Spleen (tissue), 11 donors: Measurements from ENCODE around the gene SMG7. TPM values are rescaled to one million over a fixed set of nuclear protein-coding genes. Genes with fewer than 3 reads are reported as not detected.

Source experiments
- DNase-seq: peaks from one replicate; pipeline ENCODE4 v3.0.0-alpha.2; 2020
- H3K27ac ChIP-seq, 8 donors: fragments of 200-600 bp; sonication (generic) in 7 of 8; 1 replicate in 4 of 8; 2 replicates in 4 of 8; pipeline versions ENCODE4 v1.5.0 to v1.8.0; 2016 to 2021; ENCODE audit warnings: inconsistent platforms in 4 of 8, mild to moderate bottlenecking in 4 of 8, moderate library complexity in 1 of 8
- H3K27me3 ChIP-seq, 7 donors: fragments of 200-600 bp; sonication (generic) in 6 of 7; replicated peaks in 1 of 7; 1 replicate in 4 of 7; 2 replicates in 3 of 7; pipeline versions ENCODE4 v1.5.0 to v1.8.0; 2016 to 2021; ENCODE audit warnings: inconsistent platforms in 3 of 7, mild to moderate bottlenecking in 1 of 7
- H3K36me3 ChIP-seq, 6 donors: fragments of 200-600 bp; sonication (generic) in 5 of 6; 1 replicate in 4 of 6; 2 replicates in 2 of 6; pipeline versions ENCODE4 v1.5.0 to v1.8.0; 2016 to 2021; ENCODE audit warnings: inconsistent platforms in 2 of 6
- H3K4me1 ChIP-seq, 6 donors: fragments of 200-600 bp; sonication (generic) in 5 of 6; 1 replicate in 3 of 6; 2 replicates in 3 of 6; pipeline versions ENCODE4 v1.5.0 to v1.8.0; 2016 to 2021; ENCODE audit warnings: inconsistent platforms in 3 of 6
- H3K4me3 ChIP-seq, 8 donors: fragments of 200-600 bp; sonication (generic) in 7 of 8; 1 replicate in 4 of 8; 2 replicates in 4 of 8; pipeline versions ENCODE4 v1.5.0 to v1.8.0; 2016 to 2021; ENCODE audit warnings: inconsistent platforms in 4 of 8, mild to moderate bottlenecking in 4 of 8, moderate library complexity in 2 of 8
- H3K9me3 ChIP-seq, 8 donors: fragments of 200-600 bp; sonication (generic) in 7 of 8; 1 replicate in 4 of 8; 2 replicates in 4 of 8; pipeline versions ENCODE4 v1.5.0 to v1.8.0; 2016 to 2021; ENCODE audit warnings: inconsistent platforms in 4 of 8
- CTCF ChIP-seq, 11 experiments: fragments of 200-600 bp in 7 of 11; fragments of 450-650 bp in 4 of 11; sonication (generic) in 4 of 11; IDR thresholded peaks in 8 of 11; conservative IDR thresholded peaks in 3 of 11; 1 replicate in 7 of 11; 2 replicates in 4 of 11; pipeline versions ENCODE4 v1.4.0 to v1.8.0; 2016 to 2021; ENCODE audit warnings: antibody characterized with exemption in 11 of 11, inconsistent platforms in 4 of 11, mild to moderate bottlenecking in 1 of 11
- POLR2A ChIP-seq, 3 donors: fragments of 450-650 bp; IDR thresholded peaks; one replicate each; pipeline ENCODE4 v1.5.1; 2017; ENCODE audit warnings: antibody characterized with exemption in 3 of 3, mild to moderate bottlenecking in 1 of 3
- POLR2AphosphoS5 ChIP-seq, 3 donors: sonication (generic); formaldehyde crosslinking; IDR thresholded peaks; one replicate each; pipeline ENCODE4 v1.5.1; 2017; ENCODE audit warnings: antibody characterized with exemption in 3 of 3
- WGBS, 5 donors: extraction: QIAGEN DNeasy Blood & Tissue Kit in 3 of 5; methylation state at CpG; one replicate each; pipeline versions ENCODE4 v1.1.5 to v1.1.7; 2013 to 2018; 5-methylcytosine and 5-hydroxymethylcytosine counted together
- intact Hi-C: fragments of 100-400 bp; cut with DNase I; formaldehyde crosslinking; loops from one replicate; pipeline ENCODE4 v1.15.0; 2023; ENCODE audit warnings: low total_unique reads
- polyA plus RNA-seq, 3 donors: library from polyadenylated mRNA; stranded (reverse); fragments of 200-250 nt; gene quantifications; one replicate each; pipeline ENCODE4 v1.2.1, GENCODE V29; 2013
- total RNA-seq, 7 donors: library from RNA; depleted of rRNA in 3 of 7; stranded (reverse); fragments of >200 nt in 3 of 7; fragmentation: NEBNext Ultra II Directional in 4 of 7; extraction: Animal tissue kit (Norgen Biotek cat#: 25700) in 4 of 7; gene quantifications; one replicate each; pipeline versions ENCODE4 v1.1.0 to v1.2.1, GENCODE V29; 2016 to 2021
- donor health status: healthy with polysubstance abuse.
- donor health status: DM: no; HTN: no; CAD: no; lungs with moderate emphysema.
- donor health status: DM: no; HTN: no; CAD: no.
- donor health status: Bipolar disorder and iron deficiency.
- donor health status: healthy.
- donor health status: DM: no; HTN: no; CAD: no.
- donor health status: DM: yes; HTN: yes; CAD: no.

The SMG7 gene
- total and polyA plus RNA-seq, 10 donors: 14.1 to 116 (median 53.5) TPM

GRCh38 chr1:183600136-183600535 lies 127.8 kb downstream of the SMG7 start:
- peak overlapping the region in 1 of 8 donors; percentile 32 for H3K4me3 ChIP-seq
- 84 to 90% (median 87%) methylated on average over 3 of the region's 3 CpGs for WGBS, 5 donors
- no peaks in the 10 kb centered on the region for H3K27me3 ChIP-seq
- peaks cover 0 to 51% (median 8%) of the 10 kb centered on the region in 6 donors for H3K4me1 ChIP-seq
- no peak for DNase-seq
- intact Hi-C loops: no loop called here
- no peaks in the 10 kb centered on the region for H3K9me3 ChIP-seq
- H3K36me3 ChIP-seq: no peaks in the 10 kb centered on the region
- peak overlapping the region in 7 of 8 donors; percentile 44 to 94 (median 68) for H3K27ac ChIP-seq
- TF ChIP-seq CTCF (IDR thresholded peaks at IDR 0.05 in 8 of 11, conservative IDR thresholded peaks at IDR 0.05 in 3 of 11) (no peak), POLR2AphosphoS5 (IDR thresholded peaks at IDR 0.05) (peak in 1 of 3 donors; percentile 40), POLR2A (IDR thresholded peaks at IDR 0.05) (no peak)

- H3K27me3 ChIP-seq: no peaks in the 10 kb centered on the region
- H3K36me3 ChIP-seq: no peaks in the 10 kb centered on the region
- peak overlapping the region in 1 of 8 donors; percentile 32 for H3K4me3 ChIP-seq
- no peaks in the 10 kb centered on the region for H3K9me3 ChIP-seq
- H3K27ac ChIP-seq: peak overlapping the region in 7 of 8 donors; percentile 44 to 94 (median 68)
- no peak for TF ChIP-seq CTCF (IDR thresholded peaks at IDR 0.05 in 8 of 11, conservative IDR thresholded peaks at IDR 0.05 in 3 of 11)
- TF ChIP-seq POLR2A (IDR thresholded peaks at IDR 0.05): no peak
- no peak for TF ChIP-seq POLR2AphosphoS5 (IDR thresholded peaks at IDR 0.05)
- intact Hi-C loops: no loop called here
- peaks cover 0 to 56% (median 8%) of the 10 kb centered on the region in 6 donors for H3K4me1 ChIP-seq
- no peak for DNase-seq
- 90 to 99% (median 94%) methylated on average over 3 of the region's 3 CpGs for WGBS, 5 donors
Observed at GRCh38 chr1:183600634-183601033, 128.3 kb downstream of the SMG7 start.

- H3K27ac ChIP-seq: peak overlapping the region in 4 of 8 donors; percentile 36 to 94 (median 90)
- TF ChIP-seq POLR2AphosphoS5 (IDR thresholded peaks at IDR 0.05) (no peak), POLR2A (IDR thresholded peaks at IDR 0.05) (no peak), CTCF (IDR thresholded peaks at IDR 0.05 in 8 of 11, conservative IDR thresholded peaks at IDR 0.05 in 3 of 11) (no peak)
- no peaks in the 10 kb centered on the region for H3K9me3 ChIP-seq
- no peak for DNase-seq
- peak overlapping the region in 1 of 8 donors; percentile 58 for H3K4me3 ChIP-seq
- no peaks in the 10 kb centered on the region for H3K27me3 ChIP-seq
- H3K36me3 ChIP-seq: no peaks in the 10 kb centered on the region
- H3K4me1 ChIP-seq: peaks cover 0 to 75% (median 15%) of the 10 kb centered on the region in 6 donors
- intact Hi-C loops: no loop called here
- 80 to 98% (median 94%) methylated on average over 1 of the region's 1 CpG for WGBS, 5 donors
Observed at GRCh38 chr1:183602510-183602909, 130.2 kb downstream of the SMG7 start.

Other genes with a start within 250 kb of the SMG7 start
- 1 to 10 TPM in 1 of 7 donors, under 1 TPM in 6; 0.13 to 1.7 (median 0.21) TPM for gene NMNAT2, start 54.1 kb upstream of the SMG7 start, total RNA-seq
- under 1 TPM; 0.05 to 0.10 (median 0.07) TPM for gene NMNAT2, start 54.1 kb upstream of the SMG7 start, polyA plus RNA-seq
- gene NCF2, start 118.0 kb downstream of the SMG7 start, total RNA-seq: 100 to 1,000 TPM in 5 of 7 donors, 10 to 100 TPM in 2; 62.2 to 232 (median 114) TPM
- 10 to 100 TPM; 14.9 to 34.7 (median 20.5) TPM for gene NCF2, start 118.0 kb downstream of the SMG7 start, polyA plus RNA-seq
- gene ARPC5, start 163.3 kb downstream of the SMG7 start, total RNA-seq: 100 to 1,000 TPM; 141 to 221 (median 171) TPM
- gene ARPC5, start 163.3 kb downstream of the SMG7 start, polyA plus RNA-seq: 100 to 1,000 TPM; 122 to 208 (median 190) TPM
- gene APOBEC4, start 180.8 kb downstream of the SMG7 start, total RNA-seq: not detected
- not detected for gene APOBEC4, start 180.8 kb downstream of the SMG7 start, polyA plus RNA-seq